ENCODE measurements around the gene TSPAN16. TPM values are rescaled to one million over a fixed set of nuclear protein-coding genes. Genes with fewer than 3 reads are reported as not detected.
"Not testable (repeated sequence)": the region's sequence is repeated elsewhere in the genome, so short reads cannot be mapped to it uniquely, and the experiment has no call there.

TSPAN16 gene
- total RNA-seq, 3 donors from 2014 or later (not counting 1 experiment from before 2014, with no cell fraction given): not detected

DNA sequence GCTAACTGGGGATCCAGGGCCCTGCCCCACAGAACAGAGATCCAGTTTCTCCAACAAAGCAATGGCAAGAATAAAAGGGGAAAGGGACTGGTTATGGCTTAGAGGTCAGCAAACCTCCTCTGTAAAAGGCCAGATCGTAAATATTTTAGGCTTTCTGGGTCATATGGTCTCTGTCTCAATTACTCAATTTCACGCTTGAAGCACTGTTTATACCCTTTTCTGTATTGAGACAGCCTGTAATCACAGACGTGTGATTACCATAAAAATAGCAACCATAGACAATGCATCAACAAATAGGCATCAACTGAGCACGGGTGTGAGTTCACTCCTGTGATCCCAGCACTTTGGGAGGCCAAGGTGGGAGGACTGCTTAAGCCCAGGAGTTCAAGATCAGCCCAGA, 34.2 kb downstream of the TSPAN16 start:
- TF ChIP-seq, protein P1, sequence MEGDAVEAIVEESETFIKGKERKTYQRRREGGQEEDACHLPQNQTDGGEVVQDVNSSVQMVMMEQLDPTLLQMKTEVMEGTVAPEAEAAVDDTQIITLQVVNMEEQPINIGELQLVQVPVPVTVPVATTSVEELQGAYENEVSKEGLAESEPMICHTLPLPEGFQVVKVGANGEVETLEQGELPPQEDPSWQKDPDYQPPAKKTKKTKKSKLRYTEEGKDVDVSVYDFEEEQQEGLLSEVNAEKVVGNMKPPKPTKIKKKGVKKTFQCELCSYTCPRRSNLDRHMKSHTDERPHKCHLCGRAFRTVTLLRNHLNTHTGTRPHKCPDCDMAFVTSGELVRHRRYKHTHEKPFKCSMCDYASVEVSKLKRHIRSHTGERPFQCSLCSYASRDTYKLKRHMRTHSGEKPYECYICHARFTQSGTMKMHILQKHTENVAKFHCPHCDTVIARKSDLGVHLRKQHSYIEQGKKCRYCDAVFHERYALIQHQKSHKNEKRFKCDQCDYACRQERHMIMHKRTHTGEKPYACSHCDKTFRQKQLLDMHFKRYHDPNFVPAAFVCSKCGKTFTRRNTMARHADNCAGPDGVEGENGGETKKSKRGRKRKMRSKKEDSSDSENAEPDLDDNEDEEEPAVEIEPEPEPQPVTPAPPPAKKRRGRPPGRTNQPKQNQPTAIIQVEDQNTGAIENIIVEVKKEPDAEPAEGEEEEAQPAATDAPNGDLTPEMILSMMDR (IDR thresholded peaks at IDR 0.05): no peak
- H3K4me3 ChIP-seq (ENCODE audit: low read length): no peak overlapping the region
- intact Hi-C loops (cut with micrococcal nuclease): no loop called here
- H3K27me3 ChIP-seq (ENCODE audit: control insufficient read depth, insufficient read depth, low read length): no peaks in the 10 kb centered on the region
- no peaks in the 10 kb centered on the region for H3K36me3 ChIP-seq (ENCODE audit: control insufficient read depth, insufficient read depth, low read length)
- H3K4me3 Mint-ChIP-seq: no peak overlapping the region
- H3K27ac Mint-ChIP-seq: no peak overlapping the region
- H3K4me1 ChIP-seq (ENCODE audit: control insufficient read depth, insufficient read depth, low read length): peaks cover under 1% of the 10 kb centered on the region
- no peaks in the 10 kb centered on the region for H3K4me1 Mint-ChIP-seq
- H3K27me3 Mint-ChIP-seq (ENCODE audit: low read depth in 2 of 2): no peaks in the 10 kb centered on the region
- 87% methylated on average over 4 of the region's 4 CpGs for WGBS (ENCODE audit: insufficient coverage)
- H3K27ac ChIP-seq (ENCODE audit: low read length): no peak overlapping the region
- DNase-seq: no peak
- no peaks in the 10 kb centered on the region for H3K9me3 ChIP-seq (ENCODE audit: control insufficient read depth, insufficient read depth, low read length)
- no peaks in the 10 kb centered on the region for H3K9me3 Mint-ChIP-seq
- no peaks in the 10 kb centered on the region for H3K36me3 Mint-ChIP-seq
- ATAC-seq: no peak

DNA sequence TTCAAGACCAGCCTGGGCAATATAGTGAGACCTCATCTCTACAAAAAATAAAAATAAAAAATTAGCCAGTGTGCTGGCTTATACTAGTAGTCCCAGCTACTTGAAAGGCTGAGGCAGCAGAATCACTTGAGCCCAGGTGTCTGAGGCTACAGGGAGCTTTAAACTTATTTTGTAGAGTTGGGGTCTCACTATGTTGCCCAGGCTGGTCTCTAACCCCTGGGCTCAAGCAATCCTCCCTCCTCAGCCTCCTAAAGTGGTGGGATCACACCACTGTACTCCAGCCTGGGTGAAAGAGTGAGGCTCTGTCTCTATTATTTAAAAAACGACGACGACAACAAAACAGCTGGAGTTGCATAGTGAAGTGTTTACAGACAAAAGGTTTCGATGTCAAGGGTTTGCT, 35.5 kb downstream of the TSPAN16 start:
- H3K4me3 ChIP-seq (ENCODE audit: low read length): no peak overlapping the region
- Mint-ChIP-seq H3K27ac (no peak overlapping the region), H3K36me3 (no peaks in the 10 kb centered on the region), H3K9me3 (no peaks in the 10 kb centered on the region), H3K4me3 (no peak overlapping the region), H3K4me1 (no peaks in the 10 kb centered on the region), H3K27me3 (ENCODE audit: low read depth in 2 of 2) (no peaks in the 10 kb centered on the region)
- H3K36me3 ChIP-seq (ENCODE audit: control insufficient read depth, insufficient read depth, low read length): no peaks in the 10 kb centered on the region
- H3K4me1 ChIP-seq (ENCODE audit: control insufficient read depth, insufficient read depth, low read length): no peaks in the 10 kb centered on the region
- DNase-seq (no peak), ATAC-seq (no peak)
- intact Hi-C loops (cut with micrococcal nuclease): no loop called here
- TF ChIP-seq, protein P1 (IDR thresholded peaks at IDR 0.05): no peak
- WGBS (ENCODE audit: insufficient coverage): 96% methylated on average over 4 of the region's 4 CpGs
- H3K27ac ChIP-seq (ENCODE audit: low read length): no peak overlapping the region
- H3K9me3 ChIP-seq (ENCODE audit: control insufficient read depth, insufficient read depth, low read length): no peaks in the 10 kb centered on the region
- H3K27me3 ChIP-seq (ENCODE audit: control insufficient read depth, insufficient read depth, low read length): no peaks in the 10 kb centered on the region

DNA sequence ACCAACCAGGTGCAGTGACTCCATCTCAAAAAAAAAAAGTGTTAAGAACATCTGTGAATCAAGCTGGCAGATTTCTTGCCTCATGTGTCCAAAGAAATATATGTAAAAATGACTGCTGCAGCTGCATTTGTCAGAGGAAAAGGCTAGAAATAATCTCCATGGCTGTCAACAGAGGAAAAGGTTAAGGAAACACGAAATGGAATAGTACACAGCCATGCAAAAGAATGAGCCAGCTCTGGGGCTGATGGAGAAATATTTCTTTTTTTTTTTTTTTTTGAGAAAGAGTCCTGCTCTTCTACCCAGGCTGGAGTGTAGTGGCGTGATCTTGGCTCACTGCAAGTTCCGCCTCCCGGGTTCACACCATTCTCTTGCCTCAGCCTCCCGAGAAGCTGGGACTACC, 36.9 kb downstream of the TSPAN16 start:
- H3K9me3 ChIP-seq (ENCODE audit: control insufficient read depth, insufficient read depth, low read length): no peaks in the 10 kb centered on the region
- Mint-ChIP-seq H3K4me3 (no peak overlapping the region), H3K27ac (no peak overlapping the region), H3K4me1 (peaks cover 8% of the 10 kb centered on the region in 2 donors), H3K9me3 (no peaks in the 10 kb centered on the region), H3K36me3 (no peaks in the 10 kb centered on the region), H3K27me3 (ENCODE audit: low read depth in 2 of 2) (no peaks in the 10 kb centered on the region)
- no peaks in the 10 kb centered on the region for H3K27me3 ChIP-seq (ENCODE audit: control insufficient read depth, insufficient read depth, low read length)
- no peak overlapping the region for H3K4me3 ChIP-seq (ENCODE audit: low read length)
- TF ChIP-seq, protein P1 (IDR thresholded peaks at IDR 0.05): no peak
- no peaks in the 10 kb centered on the region for H3K36me3 ChIP-seq (ENCODE audit: control insufficient read depth, insufficient read depth, low read length)
- WGBS (ENCODE audit: insufficient coverage): 94% methylated on average over 5 of the region's 5 CpGs
- DNase-seq: no peak
- ATAC-seq: no peak
- intact Hi-C loops (cut with micrococcal nuclease): no loop called here
- H3K4me1 ChIP-seq (ENCODE audit: control insufficient read depth, insufficient read depth, low read length): peaks cover 10% of the 10 kb centered on the region
- H3K27ac ChIP-seq (ENCODE audit: low read length): no peak overlapping the region

DNA sequence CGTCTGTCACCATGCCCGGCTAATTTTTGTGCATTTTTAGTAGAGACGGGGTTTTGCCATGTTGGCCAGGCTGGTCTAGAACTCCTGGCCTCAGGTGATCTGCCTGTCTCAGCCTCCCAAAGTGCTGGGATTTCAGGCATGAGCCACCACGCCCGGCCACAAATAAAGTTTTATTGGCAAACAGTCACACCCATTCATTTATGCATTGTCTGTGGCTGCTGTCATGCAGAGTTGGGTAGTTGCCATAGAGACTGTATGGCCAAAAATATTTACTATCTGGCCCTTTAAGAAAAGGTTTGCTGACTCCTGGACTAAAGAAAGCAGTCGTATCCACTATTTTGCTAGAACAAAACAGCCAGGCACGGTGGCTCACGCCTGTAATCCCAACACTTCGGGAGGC, 37.9 kb downstream of the TSPAN16 start:
- H3K36me3 Mint-ChIP-seq; ATAC-seq; H3K27me3 ChIP-seq (ENCODE audit: control insufficient read depth, insufficient read depth, low read length); H3K4me3 Mint-ChIP-seq; H3K4me3 ChIP-seq (ENCODE audit: low read length); intact Hi-C loops (cut with micrococcal nuclease); DNase-seq; H3K9me3 ChIP-seq (ENCODE audit: control insufficient read depth, insufficient read depth, low read length); H3K27ac Mint-ChIP-seq; H3K27ac ChIP-seq (ENCODE audit: low read length); H3K9me3 Mint-ChIP-seq; H3K36me3 ChIP-seq (ENCODE audit: control insufficient read depth, insufficient read depth, low read length); H3K27me3 Mint-ChIP-seq (ENCODE audit: low read depth in 2 of 2): not testable (repeated sequence)
- H3K4me1 Mint-ChIP-seq: peaks cover 15 to 18% of the 10 kb centered on the region in 2 donors
- 95% methylated on average over 9 of the region's 9 CpGs for WGBS (ENCODE audit: insufficient coverage)
- H3K4me1 ChIP-seq (ENCODE audit: control insufficient read depth, insufficient read depth, low read length): peaks cover 20% of the 10 kb centered on the region

Data from natural killer cell (primary cell).